K562 (cell line): ENCODE measurements around the gene PFDN2. TPM values are rescaled to one million over a fixed set of nuclear protein-coding genes. Genes with fewer than 3 reads are reported as not detected.

Experiments used
- CTBP1 ChIP-seq: fragments of 450-650 bp; IDR thresholded peaks from 2 replicates; pipeline ENCODE4 v1.6.1; 2016; ENCODE audit warnings: borderline replicate concordance
- ETV6 ChIP-seq, 3 experiments: fragments of 150-350 bp in 1 of 3; sonication (generic) in 1 of 3; formaldehyde crosslinking in 1 of 3; IDR thresholded peaks; 2 replicates each; pipeline versions ENCODE4 v1.6.1 to v1.8.0; 2014 to 2022; ENCODE audit warnings: borderline replicate concordance in 2 of 3, low read depth in 2 of 3, antibody characterized with exemption in 1 of 3, low read length in 1 of 3, mild to moderate bottlenecking in 1 of 3, missing genetic modification reagents in 1 of 3
- FUS ChIP-seq: fragments of 200-400 bp; formaldehyde crosslinking; optimal IDR thresholded peaks from 2 replicates; pipeline ENCODE3; 2017; ENCODE audit warnings: low read depth, low read length
- MGA ChIP-seq: fragments of 450-650 bp; IDR thresholded peaks from 2 replicates; pipeline ENCODE4 v1.6.1; 2016; ENCODE audit warnings: mild to moderate bottlenecking, moderate library complexity
- RBM22 ChIP-seq: fragments of 200-400 bp; formaldehyde crosslinking; IDR thresholded peaks from 2 replicates; pipeline ENCODE4 v1.6.1; 2018; ENCODE audit warnings: low read length, low read depth; ENCODE audit not compliant: poor library complexity, severe bottlenecking
- SIN3A ChIP-seq, 2 experiments: fragments of 150-350 bp in 1 of 2; IDR thresholded peaks; 2 replicates each; pipeline ENCODE4 v1.6.1; 2011 to 2016; ENCODE audit warnings: borderline replicate concordance in 2 of 2, low read depth in 2 of 2, low read length in 2 of 2, mild to moderate bottlenecking in 2 of 2, moderate library complexity in 2 of 2; ENCODE audit not compliant: control insufficient read depth in 1 of 2
- SRSF3 ChIP-seq: fragments of 200-400 bp; formaldehyde crosslinking; IDR thresholded peaks from 2 replicates; pipeline ENCODE4 v1.6.1; 2016; ENCODE audit warnings: mild to moderate bottlenecking, low read length, moderate library complexity; ENCODE audit not compliant: insufficient read depth
- ZBTB12 ChIP-seq: fragments of 250-450 bp; sonication (Bioruptor Pico); IDR thresholded peaks from 2 replicates; pipeline ENCODE4 v1.4.0; 2020
- ZC3H4 ChIP-seq: sonication (generic); formaldehyde crosslinking; IDR thresholded peaks from 2 replicates; pipeline ENCODE4 v1.9.0; 2021; ENCODE audit warnings: missing genetic modification reagents, borderline replicate concordance
- ZNF3 ChIP-seq: fragments of 250-450 bp; sonication (Bioruptor Pico); IDR thresholded peaks from 2 replicates; pipeline ENCODE4 v1.5.0; 2021; ENCODE audit warnings: mild to moderate bottlenecking, moderate library complexity
- ZNF584 ChIP-seq: fragments of 200-800 bp; sonication (Bioruptor generic); IDR thresholded peaks from 2 replicates; pipeline ENCODE4 v1.6.1; 2016; ENCODE audit warnings: low read depth, mild to moderate bottlenecking, missing genetic modification characterization, missing compliant biosample characterization
- ZNF830 ChIP-seq: fragments of 250-450 bp; sonication (Bioruptor Pico); IDR thresholded peaks from 2 replicates; pipeline ENCODE4 v1.5.0; 2021; ENCODE audit warnings: mild to moderate bottlenecking
- polyA plus RNA-seq, 8 experiments: library from polyadenylated mRNA; depleted of rRNA in 4 of 8; stranded (reverse) in 5 of 8; unstranded in 3 of 8; fragments of >200 nt; fragmentation: Nextera tagmentation in 2 of 8; fragmentation: Illumina TruSeq in 1 of 8; extraction: Ambion mirVana in 2 of 8; extraction: Trizol in 1 of 8; gene quantifications; 2 replicates each; pipeline versions ENCODE4 v1.2.1 to v1.2.3, GENCODE V29; 2011 to 2014; ENCODE audit warnings: inconsistent platforms in 1 of 8, missing spikeins in 1 of 8
- total RNA-seq, 7 experiments: library from RNA; depleted of rRNA in 6 of 7; stranded (reverse); fragments of >200 nt in 6 of 7; fragmentation: Illumina TruSeq in 2 of 7; extraction: Trizol in 2 of 7; gene quantifications; 2 replicates each; pipeline versions ENCODE4 v1.2.1 to v1.2.3, GENCODE V29; 2011 to 2021; ENCODE audit warnings: low replicate concordance in 1 of 7

The PFDN2 gene
- total and polyA plus RNA-seq, 9 of the 15 experiments (the other 6 are each of a cell fraction or from before 2014, with no cell fraction given): 50.2 to 361 (median 144) TPM

- TF ChIP-seq FUS (peak; percentile 45), ETV6 (IDR thresholded peaks at IDR 0.05; ENCODE audit: borderline replicate concordance in 1 of 2, low read depth in 2 of 2, low read length in 1 of 2) (peak in 1 of 2 experiments; percentile 41; a peak in 1 of 4 replicates), ETV6 (CRISPR knock-in tag; IDR thresholded peaks at IDR 0.05; ENCODE audit: borderline replicate concordance) (no peak), ZNF830 (CRISPR knock-in tag) (no peak), ZNF3 (CRISPR knock-in tag) (no peak), RBM22 (peak; percentile 48), SIN3A (IDR thresholded peaks at IDR 0.05; ENCODE audit: borderline replicate concordance in 2 of 2, control insufficient read depth in 1 of 2, low read depth in 2 of 2, low read length in 2 of 2) (no peak; a peak in 1 of 4 replicates), ZBTB12 (peak; percentile 33; the same call in 1 of the 2 replicates), ZNF584 (CRISPR knock-in tag) (no peak; the same call in 1 of the 2 replicates), ZC3H4 (CRISPR knock-in tag) (no peak; the same call in 1 of the 2 replicates), SRSF3 (no peak), MGA (no peak; the same call in 1 of the 2 replicates), CTBP1 (peak; percentile 80)
Measured at GRCh38 chr1:161132410-161133219, 14.8 kb upstream of the PFDN2 start, which contains the start of gene DEDD (continued).
